Measurements from ENCODE around the gene ARHGAP11A. TPM values are rescaled to one million over a fixed set of nuclear protein-coding genes. Genes with fewer than 3 reads are reported as not detected.
A peak's percentile ranks its signal among the peaks of the same experiment; 100 is the strongest.

The ARHGAP11A gene
- total RNA-seq, 3 donors from 2014 or later = 1.8 to 2.9 (median 2.0) TPM

DNA sequence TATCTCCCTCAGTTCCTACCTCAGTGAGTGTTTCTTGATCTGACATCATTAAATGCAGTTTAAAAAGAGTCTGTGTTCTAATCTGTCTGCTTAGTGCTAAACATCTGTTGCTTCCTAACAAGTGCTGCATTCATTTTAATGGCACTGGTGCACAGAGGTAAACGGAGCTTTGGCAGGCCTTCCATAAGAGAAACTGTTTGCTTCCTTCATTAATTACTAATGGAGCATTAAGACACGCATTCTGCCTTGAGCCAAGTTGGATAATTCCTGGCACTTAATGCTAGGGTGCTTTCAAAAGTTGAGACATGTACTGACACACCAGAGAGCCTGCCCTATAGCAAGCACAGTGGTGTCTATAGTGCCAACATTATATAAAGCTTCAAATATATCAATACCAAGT is 60.9 kb downstream of the ARHGAP11A start:
- Histone ChIP-seq H3K27me3 (no peaks in the 10 kb centered on the region), H3K36me3 (no peaks in the 10 kb centered on the region), H3K4me3 (no peak overlapping the region), H3K4me1 (peaks cover 0 to 3% of the 10 kb centered on the region in 2 donors), H3K27ac (no peak overlapping the region), H3K9me3 (no peaks in the 10 kb centered on the region)
- TF ChIP-seq POLR2AphosphoS5 (IDR thresholded peaks at IDR 0.05) (no peak), POLR2A (IDR thresholded peaks at IDR 0.05) (no peak)
- TF ChIP-seq, protein P1, sequence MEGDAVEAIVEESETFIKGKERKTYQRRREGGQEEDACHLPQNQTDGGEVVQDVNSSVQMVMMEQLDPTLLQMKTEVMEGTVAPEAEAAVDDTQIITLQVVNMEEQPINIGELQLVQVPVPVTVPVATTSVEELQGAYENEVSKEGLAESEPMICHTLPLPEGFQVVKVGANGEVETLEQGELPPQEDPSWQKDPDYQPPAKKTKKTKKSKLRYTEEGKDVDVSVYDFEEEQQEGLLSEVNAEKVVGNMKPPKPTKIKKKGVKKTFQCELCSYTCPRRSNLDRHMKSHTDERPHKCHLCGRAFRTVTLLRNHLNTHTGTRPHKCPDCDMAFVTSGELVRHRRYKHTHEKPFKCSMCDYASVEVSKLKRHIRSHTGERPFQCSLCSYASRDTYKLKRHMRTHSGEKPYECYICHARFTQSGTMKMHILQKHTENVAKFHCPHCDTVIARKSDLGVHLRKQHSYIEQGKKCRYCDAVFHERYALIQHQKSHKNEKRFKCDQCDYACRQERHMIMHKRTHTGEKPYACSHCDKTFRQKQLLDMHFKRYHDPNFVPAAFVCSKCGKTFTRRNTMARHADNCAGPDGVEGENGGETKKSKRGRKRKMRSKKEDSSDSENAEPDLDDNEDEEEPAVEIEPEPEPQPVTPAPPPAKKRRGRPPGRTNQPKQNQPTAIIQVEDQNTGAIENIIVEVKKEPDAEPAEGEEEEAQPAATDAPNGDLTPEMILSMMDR (IDR thresholded peaks at IDR 0.05) = no peak
- intact Hi-C loops (cut with DNase I; ENCODE audit: low total_unique reads) = no loop called here
- DNase-seq (ENCODE audit: low spot score in 2 of 2) = no peak

DNA sequence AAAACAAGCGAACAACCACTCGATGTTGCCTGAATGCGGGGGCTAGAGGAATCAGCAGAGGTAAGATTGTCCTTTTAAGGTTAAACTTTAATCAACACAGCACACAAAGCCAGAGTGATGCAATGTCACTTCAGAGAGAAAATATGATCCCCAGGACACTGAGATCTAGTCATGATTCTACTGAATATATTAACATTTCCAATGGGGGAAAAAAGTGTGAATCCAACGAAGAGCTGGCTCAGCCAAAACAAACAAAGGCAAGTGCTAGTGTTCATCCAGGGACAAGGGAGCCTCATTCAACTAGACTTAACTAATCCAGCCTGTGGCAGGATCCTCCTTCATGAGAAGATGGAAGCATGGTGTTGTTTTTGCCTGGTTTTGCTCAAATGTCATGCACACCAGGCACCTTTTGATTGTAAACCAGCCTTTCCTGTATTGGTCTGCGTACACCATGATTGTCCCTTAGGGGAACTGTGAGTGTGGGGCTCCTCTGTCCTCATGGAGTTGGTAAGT is 62.0 kb downstream of the ARHGAP11A start:
- no peak for TF ChIP-seq POLR2AphosphoS5 (IDR thresholded peaks at IDR 0.05)
- TF ChIP-seq, protein P1 (IDR thresholded peaks at IDR 0.05) = no peak
- no peak for TF ChIP-seq POLR2A (IDR thresholded peaks at IDR 0.05)
- H3K27me3 ChIP-seq = no peaks in the 10 kb centered on the region
- DNase-seq (ENCODE audit: low spot score in 2 of 2) = no peak
- H3K4me3 ChIP-seq = no peak overlapping the region
- peaks cover 0 to 3% of the 10 kb centered on the region in 2 donors for H3K4me1 ChIP-seq
- H3K27ac ChIP-seq = peak overlapping the region in 1 of 2 donors; percentile 34
- no peaks in the 10 kb centered on the region for H3K9me3 ChIP-seq
- intact Hi-C loops (cut with DNase I; ENCODE audit: low total_unique reads) = no loop called here
- no peaks in the 10 kb centered on the region for H3K36me3 ChIP-seq

DNA sequence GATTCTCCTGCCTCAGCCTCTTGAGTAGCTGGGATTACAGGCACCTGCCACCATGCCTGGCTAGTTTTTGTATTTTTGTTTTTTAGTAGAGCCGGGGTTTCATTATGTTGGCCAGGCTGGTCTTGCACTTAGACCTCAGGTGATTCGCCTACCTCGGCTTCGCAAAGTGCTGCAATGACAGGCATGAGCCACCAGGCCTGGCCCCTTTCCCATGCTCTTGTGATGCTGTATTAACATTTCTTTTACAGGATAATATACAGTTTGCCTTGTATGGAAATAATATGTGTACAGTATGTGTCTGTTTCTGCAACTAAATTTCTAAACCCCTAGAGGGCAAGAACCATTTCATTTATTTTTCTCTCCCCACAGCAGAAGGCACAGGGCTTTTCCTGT is 64.0 kb downstream of the ARHGAP11A start:
- DNase-seq (ENCODE audit: low spot score in 2 of 2) = no peak
- H3K9me3 ChIP-seq = no peaks in the 10 kb centered on the region
- H3K4me3 ChIP-seq = no peak overlapping the region
- peaks cover 0 to 3% of the 10 kb centered on the region in 2 donors for H3K4me1 ChIP-seq
- no peak overlapping the region for H3K27ac ChIP-seq
- H3K36me3 ChIP-seq = no peaks in the 10 kb centered on the region
- no peaks in the 10 kb centered on the region for H3K27me3 ChIP-seq
- intact Hi-C loops (cut with DNase I; ENCODE audit: low total_unique reads) = no loop called here
- TF ChIP-seq, protein P1 (IDR thresholded peaks at IDR 0.05) = no peak

DNA sequence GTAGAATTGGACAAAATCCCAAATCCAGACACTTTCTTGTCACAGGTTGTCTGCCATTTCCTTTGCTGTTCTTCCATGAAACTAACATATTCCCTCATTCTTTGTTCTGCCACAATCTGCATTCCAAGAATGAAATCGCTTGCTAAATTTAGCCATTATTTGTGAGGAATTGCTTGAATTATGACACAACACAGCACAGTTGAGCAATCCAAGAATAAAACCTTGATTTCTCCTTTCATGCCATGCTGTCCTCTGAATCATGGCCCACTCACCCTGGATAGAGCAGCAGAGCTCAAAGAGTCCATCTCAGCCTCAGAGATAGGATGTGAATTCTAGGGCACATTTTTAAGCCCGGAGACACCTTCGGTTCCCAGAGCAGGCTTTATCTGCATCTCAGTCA is 67.3 kb downstream of the ARHGAP11A start:
- no peaks in the 10 kb centered on the region for H3K9me3 ChIP-seq
- H3K27ac ChIP-seq = peak overlapping the region; percentile 26 to 62
- H3K36me3 ChIP-seq = no peaks in the 10 kb centered on the region
- TF ChIP-seq, protein P1 (IDR thresholded peaks at IDR 0.05) = no peak
- TF ChIP-seq POLR2A (IDR thresholded peaks at IDR 0.05) = no peak
- TF ChIP-seq POLR2AphosphoS5 (IDR thresholded peaks at IDR 0.05) = peak in 2 of 3 donors; percentile 24 to 70
- no peak overlapping the region for H3K4me3 ChIP-seq
- no peak for DNase-seq (ENCODE audit: low spot score in 2 of 2)
- H3K27me3 ChIP-seq = no peaks in the 10 kb centered on the region
- intact Hi-C loops (cut with DNase I; ENCODE audit: low total_unique reads) = no loop called here
- no peaks in the 10 kb centered on the region for H3K4me1 ChIP-seq

DNA sequence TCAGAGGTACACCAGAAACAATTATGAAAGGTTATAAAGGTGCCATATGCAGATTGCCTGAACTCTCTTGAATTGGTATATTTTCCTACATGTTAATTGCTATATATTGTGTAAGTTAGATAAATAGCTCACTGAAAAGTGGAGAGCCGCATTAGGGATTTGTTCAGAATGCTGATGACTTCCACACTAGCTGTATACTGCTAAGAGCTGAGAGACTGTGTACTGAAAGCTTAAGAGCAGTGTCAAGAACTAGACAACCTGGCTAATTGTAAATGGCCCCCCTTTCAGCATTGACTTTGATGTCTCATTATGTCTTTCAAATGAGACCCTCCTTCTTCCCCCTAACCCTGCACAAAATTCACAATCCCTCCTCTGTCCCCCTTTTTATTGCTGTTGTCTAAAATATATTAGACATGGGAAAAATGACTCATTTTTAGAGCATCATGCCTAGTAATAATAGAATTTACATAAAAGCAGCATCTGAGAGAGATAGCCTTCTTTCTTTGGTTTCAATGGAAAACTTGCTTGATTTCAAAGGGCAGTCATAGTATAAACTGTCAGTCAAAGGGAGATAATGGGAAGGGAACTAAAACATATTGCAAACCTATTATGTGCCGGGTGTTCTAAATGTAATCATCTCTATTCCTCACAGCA is 67.8 kb downstream of the ARHGAP11A start:
- no peaks in the 10 kb centered on the region for H3K36me3 ChIP-seq
- H3K27ac ChIP-seq = peak overlapping the region; percentile 26 to 67
- DNase-seq (ENCODE audit: low spot score in 2 of 2) = no peak
- TF ChIP-seq POLR2A (IDR thresholded peaks at IDR 0.05) (no peak), POLR2AphosphoS5 (IDR thresholded peaks at IDR 0.05) (no peak)
- TF ChIP-seq, protein P1 (IDR thresholded peaks at IDR 0.05) = no peak
- no peaks in the 10 kb centered on the region for H3K4me1 ChIP-seq
- intact Hi-C loops (cut with DNase I; ENCODE audit: low total_unique reads) = no loop called here
- H3K27me3 ChIP-seq = no peaks in the 10 kb centered on the region
- H3K4me3 ChIP-seq = no peak overlapping the region
- no peaks in the 10 kb centered on the region for H3K9me3 ChIP-seq

Measured in breast epithelium (tissue), 4 donors.